Breast epithelium (tissue), 3 donors: ENCODE measurements around the gene CYBRD1.

ENCODE experiments used
- POLR2A ChIP-seq: fragments of 450-650 bp; IDR thresholded peaks from one replicate; pipeline ENCODE4 v1.6.1; 2016; ENCODE audit warnings: antibody characterized with exemption, mild to moderate bottlenecking, moderate library complexity
- POLR2AphosphoS5 ChIP-seq, 3 donors: sonication (generic); formaldehyde crosslinking; IDR thresholded peaks; one replicate each; pipeline ENCODE4 v1.6.1; 2017; ENCODE audit warnings: antibody characterized with exemption in 3 of 3
- TF ChIP-seq, protein P1 (sequence below), 3 donors: fragments of 450-650 bp; IDR thresholded peaks; one replicate each; pipeline ENCODE4 v1.5.1; 2016 to 2017; ENCODE audit warnings: antibody characterized with exemption in 3 of 3, mild to moderate bottlenecking in 3 of 3, moderate library complexity in 3 of 3

DNA sequence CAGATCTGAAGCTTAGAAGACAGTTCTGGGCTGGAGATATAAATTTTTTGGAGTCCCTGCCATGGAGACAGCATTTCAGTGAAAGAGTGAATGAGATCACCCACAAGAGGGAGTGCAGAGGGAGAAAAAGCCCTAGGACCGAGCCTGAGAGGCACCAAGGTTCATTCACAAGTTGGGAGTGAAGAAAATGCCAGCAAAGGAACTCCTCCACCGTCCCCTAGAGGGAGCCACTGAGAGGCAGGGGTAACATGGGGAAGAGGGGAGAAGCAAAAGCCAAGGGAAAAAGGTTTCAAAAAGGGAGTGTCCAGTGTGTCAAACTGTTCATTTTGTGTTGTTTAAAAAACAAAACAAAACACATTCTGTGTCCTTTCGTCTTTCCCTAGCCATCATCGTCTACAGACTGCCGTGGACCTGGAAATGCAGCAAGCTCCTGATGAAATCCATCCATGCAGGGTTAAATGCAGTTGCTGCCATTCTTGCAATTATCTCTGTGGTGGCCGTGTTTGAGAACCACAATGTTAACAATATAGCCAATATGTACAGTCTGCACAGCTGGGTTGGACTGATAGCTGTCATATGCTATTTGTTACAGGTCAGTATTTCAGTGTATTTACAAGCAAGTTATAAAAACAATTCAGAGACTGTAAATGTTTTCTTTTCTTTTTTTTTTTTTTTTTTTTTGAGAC, 19.1 kb downstream of the CYBRD1 start:
- TF ChIP-seq, protein P1, sequence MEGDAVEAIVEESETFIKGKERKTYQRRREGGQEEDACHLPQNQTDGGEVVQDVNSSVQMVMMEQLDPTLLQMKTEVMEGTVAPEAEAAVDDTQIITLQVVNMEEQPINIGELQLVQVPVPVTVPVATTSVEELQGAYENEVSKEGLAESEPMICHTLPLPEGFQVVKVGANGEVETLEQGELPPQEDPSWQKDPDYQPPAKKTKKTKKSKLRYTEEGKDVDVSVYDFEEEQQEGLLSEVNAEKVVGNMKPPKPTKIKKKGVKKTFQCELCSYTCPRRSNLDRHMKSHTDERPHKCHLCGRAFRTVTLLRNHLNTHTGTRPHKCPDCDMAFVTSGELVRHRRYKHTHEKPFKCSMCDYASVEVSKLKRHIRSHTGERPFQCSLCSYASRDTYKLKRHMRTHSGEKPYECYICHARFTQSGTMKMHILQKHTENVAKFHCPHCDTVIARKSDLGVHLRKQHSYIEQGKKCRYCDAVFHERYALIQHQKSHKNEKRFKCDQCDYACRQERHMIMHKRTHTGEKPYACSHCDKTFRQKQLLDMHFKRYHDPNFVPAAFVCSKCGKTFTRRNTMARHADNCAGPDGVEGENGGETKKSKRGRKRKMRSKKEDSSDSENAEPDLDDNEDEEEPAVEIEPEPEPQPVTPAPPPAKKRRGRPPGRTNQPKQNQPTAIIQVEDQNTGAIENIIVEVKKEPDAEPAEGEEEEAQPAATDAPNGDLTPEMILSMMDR (IDR thresholded peaks at IDR 0.05) = no peak
- TF ChIP-seq POLR2AphosphoS5 (IDR thresholded peaks at IDR 0.05) = no peak
- TF ChIP-seq POLR2A = no peak
